CD14-positive monocyte (primary cell): ENCODE data around the gene OTOR. TPM values are rescaled to one million over a fixed set of nuclear protein-coding genes. Genes with fewer than 3 reads are reported as not detected.

ENCODE experiments used
- DNase-seq, 3 donors: peaks; one replicate each; pipeline ENCODE4 v3.0.0-alpha.2; 2011 to 2022
- H2AFZ ChIP-seq: 2 replicates; pipeline ENCODE4 v1.6.0; 2012; ENCODE audit warnings: mild to moderate bottlenecking, low read depth, low read length, inconsistent platforms; ENCODE audit not compliant: insufficient read depth, poor library complexity, severe bottlenecking
- H3K27ac ChIP-seq, 2 donors: 1 replicate in 1 of 2; 2 replicates in 1 of 2; pipeline ENCODE4 v1.5.1; 2012 to 2013; ENCODE audit warnings: low read length in 2 of 2, control low read depth in 1 of 2, inconsistent platforms in 1 of 2, low read depth in 1 of 2, mild to moderate bottlenecking in 1 of 2
- H3K27me3 ChIP-seq, 2 donors: one replicate each; pipeline versions ENCODE4 v1.6.0 to v1.6.1; 2011 to 2013; ENCODE audit warnings: low read length in 2 of 2; ENCODE audit not compliant: control insufficient read depth in 2 of 2, insufficient read depth in 2 of 2
- H3K36me3 ChIP-seq, 2 donors: replicated peaks in 1 of 2; 1 replicate in 1 of 2; 2 replicates in 1 of 2; pipeline versions ENCODE4 v1.5.1 to v1.6.1; 2012 to 2013; ENCODE audit warnings: low read length in 2 of 2, control low read depth in 1 of 2, inconsistent platforms in 1 of 2, mild to moderate bottlenecking in 1 of 2; ENCODE audit not compliant: insufficient read depth in 2 of 2, control insufficient read depth in 1 of 2
- H3K4me1 ChIP-seq, 2 donors: 1 replicate in 1 of 2; 2 replicates in 1 of 2; pipeline versions ENCODE4 v1.5.1 to v1.6.1; 2012 to 2013; ENCODE audit warnings: low read length in 2 of 2, control low read depth in 1 of 2, inconsistent platforms in 1 of 2, mild to moderate bottlenecking in 1 of 2, moderate library complexity in 1 of 2; ENCODE audit not compliant: insufficient read depth in 2 of 2, control insufficient read depth in 1 of 2
- H3K4me2 ChIP-seq: replicated peaks from 2 replicates; pipeline ENCODE3; 2012; ENCODE audit warnings: low read length, moderate library complexity, mild to moderate bottlenecking; ENCODE audit not compliant: poor library complexity, severe bottlenecking; ENCODE audit errors: extremely low read depth
- H3K4me3 ChIP-seq, 3 experiments: fragments of 200-600 bp in 1 of 3; sonication (generic) in 1 of 3; replicated peaks in 1 of 3; 1 replicate in 2 of 3; 2 replicates in 1 of 3; pipeline ENCODE4 v1.5.1; 2011 to 2013; ENCODE audit warnings: low read length in 3 of 3, mild to moderate bottlenecking in 3 of 3, control low read depth in 2 of 3, low read depth in 2 of 3, inconsistent platforms in 1 of 3, moderate library complexity in 1 of 3
- H3K79me2 ChIP-seq: 2 replicates; pipeline ENCODE4 v1.6.0; 2012; ENCODE audit warnings: mild to moderate bottlenecking, control low read depth, inconsistent platforms, low read length, moderate library complexity; ENCODE audit not compliant: insufficient read depth
- H3K9ac ChIP-seq: 2 replicates; pipeline ENCODE4 v1.6.0; 2017; ENCODE audit warnings: low read length, mild to moderate bottlenecking; ENCODE audit not compliant: insufficient read depth, poor library complexity, severe bottlenecking
- H3K9me3 ChIP-seq, 2 donors: replicated peaks in 1 of 2; 1 replicate in 1 of 2; 2 replicates in 1 of 2; pipeline versions ENCODE4 v1.5.1 to v1.6.1; 2012 to 2013; ENCODE audit warnings: low read length in 2 of 2, control low read depth in 1 of 2; ENCODE audit not compliant: control insufficient read depth in 1 of 2, insufficient read depth in 1 of 2
- H4K20me1 ChIP-seq: 2 replicates; pipeline ENCODE4 v1.6.0; 2012; ENCODE audit warnings: mild to moderate bottlenecking, low read length, control low read depth, moderate library complexity; ENCODE audit not compliant: insufficient read depth
- H3K27ac Mint-ChIP-seq, 7 donors: one replicate each; pipeline ENCODE4 v1.8.0; 2020; ENCODE audit warnings: mild to moderate bottlenecking in 7 of 7, mixed read lengths in 7 of 7, moderate library complexity in 6 of 7, inconsistent platforms in 2 of 7
- H3K27me3 Mint-ChIP-seq, 3 donors: one replicate each; pipeline ENCODE4 v1.8.0; 2021 to 2022; ENCODE audit warnings: low read depth in 3 of 3, mild to moderate bottlenecking in 3 of 3, mixed read lengths in 3 of 3, moderate library complexity in 3 of 3, inconsistent platforms in 1 of 3
- H3K36me3 Mint-ChIP-seq, 2 donors: one replicate each; pipeline ENCODE4 v1.8.0; 2020; ENCODE audit warnings: mixed read lengths in 2 of 2, inconsistent platforms in 1 of 2, mild to moderate bottlenecking in 1 of 2
- H3K4me1 Mint-ChIP-seq: one replicate; pipeline ENCODE4 v1.8.0; 2020; ENCODE audit warnings: mild to moderate bottlenecking, mixed read lengths
- H3K4me3 Mint-ChIP-seq, 2 donors: one replicate each; pipeline ENCODE4 v1.8.0; 2020; ENCODE audit warnings: mild to moderate bottlenecking in 2 of 2, mixed read lengths in 2 of 2, moderate library complexity in 1 of 2
- H3K9me3 Mint-ChIP-seq, 7 donors: one replicate each; pipeline ENCODE4 v1.8.0; 2020 to 2022; ENCODE audit warnings: mixed read lengths in 7 of 7, mild to moderate bottlenecking in 6 of 7, moderate library complexity in 6 of 7, inconsistent platforms in 2 of 7
- WGBS: methylation state at CpG from one replicate; pipeline ENCODE4 v1.1.5; 2013; ENCODE audit warnings: missing lambda C conversion rate; ENCODE audit not compliant: insufficient coverage; 5-methylcytosine and 5-hydroxymethylcytosine counted together
- intact Hi-C, 2 donors: fragments of 100-400 bp; cut with micrococcal nuclease; formaldehyde crosslinking; loops; one replicate each; pipeline versions ENCODE4 v1.15.0 to v1.15.1; 2023
- polyA plus RNA-seq, 3 donors: library from polyadenylated mRNA; depleted of rRNA in 1 of 3; unstranded in 2 of 3; stranded (reverse) in 1 of 3; fragments of 300-500 nt in 2 of 3; fragments of >200 nt in 1 of 3; fragmentation: Illumina TruSeq in 2 of 3; gene quantifications; 1 replicate in 2 of 3; 2 replicates in 1 of 3; pipeline ENCODE4 v1.2.3, GENCODE V29; 2012 to 2021
- TF ChIP-seq, protein P1 (sequence below): fragments of 200-600 bp; IDR thresholded peaks from one replicate; pipeline ENCODE4 v1.8.0; 2022; ENCODE audit warnings: antibody characterized with exemption, mild to moderate bottlenecking

The OTOR gene
- polyA plus RNA-seq, 3 donors: not detected

DNA sequence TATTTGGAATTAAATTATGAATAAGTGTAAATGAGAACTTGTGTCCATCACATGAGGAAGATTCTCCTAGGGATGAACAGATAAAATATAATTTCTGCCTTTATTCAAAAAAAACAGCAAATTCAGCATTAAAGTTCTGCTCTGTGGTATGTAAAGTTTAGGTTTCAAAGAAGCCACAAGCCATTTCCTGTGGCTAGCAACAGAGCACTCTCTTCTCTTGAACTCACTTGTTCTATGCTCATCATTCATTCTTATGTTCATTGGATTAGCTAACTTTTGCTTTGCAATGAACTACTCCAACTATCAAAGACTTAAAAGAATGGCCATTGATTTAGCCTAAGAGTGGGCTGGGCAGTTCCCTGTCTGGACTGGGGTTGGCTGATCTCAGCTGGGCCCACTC, 39.1 kb upstream of the OTOR start:
- peaks cover 17% of the 10 kb centered on the region for H3K4me1 Mint-ChIP-seq
- no peak overlapping the region for H2AFZ ChIP-seq
- intact Hi-C loops: loop anchor here in 1 of 2 donors (10.0 kb wide), 1 partner anchor 46 kb away; no protein-coding TSS in a partner anchor
- no peak overlapping the region for H3K4me3 Mint-ChIP-seq
- H3K4me3 ChIP-seq: no peak overlapping the region
- H3K9me3 Mint-ChIP-seq: peaks cover 10 to 20% (median 15%) of the 10 kb centered on the region in 7 donors
- no peaks in the 10 kb centered on the region for H4K20me1 ChIP-seq
- TF ChIP-seq, protein P1, sequence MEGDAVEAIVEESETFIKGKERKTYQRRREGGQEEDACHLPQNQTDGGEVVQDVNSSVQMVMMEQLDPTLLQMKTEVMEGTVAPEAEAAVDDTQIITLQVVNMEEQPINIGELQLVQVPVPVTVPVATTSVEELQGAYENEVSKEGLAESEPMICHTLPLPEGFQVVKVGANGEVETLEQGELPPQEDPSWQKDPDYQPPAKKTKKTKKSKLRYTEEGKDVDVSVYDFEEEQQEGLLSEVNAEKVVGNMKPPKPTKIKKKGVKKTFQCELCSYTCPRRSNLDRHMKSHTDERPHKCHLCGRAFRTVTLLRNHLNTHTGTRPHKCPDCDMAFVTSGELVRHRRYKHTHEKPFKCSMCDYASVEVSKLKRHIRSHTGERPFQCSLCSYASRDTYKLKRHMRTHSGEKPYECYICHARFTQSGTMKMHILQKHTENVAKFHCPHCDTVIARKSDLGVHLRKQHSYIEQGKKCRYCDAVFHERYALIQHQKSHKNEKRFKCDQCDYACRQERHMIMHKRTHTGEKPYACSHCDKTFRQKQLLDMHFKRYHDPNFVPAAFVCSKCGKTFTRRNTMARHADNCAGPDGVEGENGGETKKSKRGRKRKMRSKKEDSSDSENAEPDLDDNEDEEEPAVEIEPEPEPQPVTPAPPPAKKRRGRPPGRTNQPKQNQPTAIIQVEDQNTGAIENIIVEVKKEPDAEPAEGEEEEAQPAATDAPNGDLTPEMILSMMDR: no peak
- no peak for DNase-seq
- H3K9ac ChIP-seq: no peak overlapping the region
- H3K36me3 ChIP-seq: no peaks in the 10 kb centered on the region
- no peaks in the 10 kb centered on the region for H3K27me3 ChIP-seq
- H3K4me1 ChIP-seq: peaks cover 21 to 24% of the 10 kb centered on the region in 2 donors
- H3K36me3 Mint-ChIP-seq: no peaks in the 10 kb centered on the region
- no peak overlapping the region for H3K27ac Mint-ChIP-seq
- H3K27me3 Mint-ChIP-seq: peaks cover 0 to 2% (median 2%) of the 10 kb centered on the region in 3 donors
- no peak overlapping the region for H3K27ac ChIP-seq
- no peaks in the 10 kb centered on the region for H3K79me2 ChIP-seq
- no peak overlapping the region for H3K4me2 ChIP-seq
- peaks cover 4 to 7% of the 10 kb centered on the region in 2 donors for H3K9me3 ChIP-seq

DNA sequence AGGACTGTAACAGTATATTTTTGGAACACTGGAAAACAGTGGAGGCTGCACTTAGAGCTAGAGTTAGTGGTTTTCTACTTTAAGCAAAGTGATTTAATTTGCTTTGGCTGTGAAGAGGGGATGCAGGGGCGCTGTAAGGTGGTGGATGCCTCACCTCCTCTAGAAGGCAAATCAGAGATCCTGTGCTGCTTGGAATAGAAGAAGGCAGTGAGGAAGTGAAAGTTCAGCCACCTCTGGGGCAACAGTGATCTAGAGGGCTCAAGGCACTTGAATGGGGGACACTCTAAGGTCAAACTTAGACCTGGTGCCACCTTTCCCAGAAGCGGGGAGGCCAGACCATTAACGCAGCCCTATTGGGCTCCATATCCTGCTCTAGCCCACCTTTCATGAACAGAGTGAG, 37.4 kb upstream of the OTOR start:
- H3K4me1 Mint-ChIP-seq: peaks cover 17% of the 10 kb centered on the region
- no peak overlapping the region for H3K27ac Mint-ChIP-seq

More for the DNA sequence above, 37.4 kb upstream of the OTOR start:
- Histone ChIP-seq H3K4me1 (peaks cover 21 to 24% of the 10 kb centered on the region in 2 donors), H3K4me3 (no peak overlapping the region), H3K27ac (no peak overlapping the region), H3K4me2 (no peak overlapping the region), H2AFZ (no peak overlapping the region), H3K79me2 (no peaks in the 10 kb centered on the region), H3K36me3 (no peaks in the 10 kb centered on the region), H3K9me3 (peaks cover 2 to 4% of the 10 kb centered on the region in 2 donors), H4K20me1 (no peaks in the 10 kb centered on the region), H3K27me3 (peaks cover 0 to 3% of the 10 kb centered on the region in 2 donors), H3K9ac (no peak overlapping the region)
- TF ChIP-seq, protein P1: no peak
- 100% methylated on average over 3 of the region's 3 CpGs for WGBS
- Mint-ChIP-seq H3K4me3 (no peak overlapping the region), H3K27me3 (peaks cover 3 to 6% (median 5%) of the 10 kb centered on the region in 3 donors), H3K36me3 (no peaks in the 10 kb centered on the region), H3K9me3 (peaks cover 4 to 14% (median 10%) of the 10 kb centered on the region in 7 donors)
- DNase-seq: no peak
- intact Hi-C loops: no loop called here
